PC-3 (cell line): Measurements from ENCODE around the gene NKD1. TPM values are rescaled to one million over a fixed set of nuclear protein-coding genes. Genes with fewer than 3 reads are reported as not detected.

Experiments used
- ATAC-seq: fragments of 200-7000 bp; cut with Tn5 transposase; 2 replicates; pipeline ENCODE4 v1.9.1; 2020; ENCODE audit warnings: mild to moderate bottlenecking, moderate library complexity
- BruUV-seq: library from RNA; stranded (reverse); fragments of 400-500 nt; replicated peaks from 2 replicates; lab custom pipeline; 2021; lab: Mats Ljungman, UMichigan
- CTCF ChIA-PET: fragments of 300-600 bp; sonication (Branson Sonifier 250); formaldehyde crosslinking; loops from one replicate; lab custom pipeline; 2022; ENCODE audit warnings: antibody characterized with exemption; lab: Charles Lee
- POLR2A ChIA-PET: fragments of 300-600 bp; sonication (Branson Sonifier 250); formaldehyde crosslinking; loops from one replicate; lab custom pipeline; 2022; ENCODE audit warnings: antibody characterized with exemption; ENCODE audit not compliant: unreplicated experiment; lab: Charles Lee
- DNase-seq: peaks from one replicate; pipeline ENCODE4 v3.0.0-alpha.2; 2015
- H2AFZ ChIP-seq: fragments of 300-600 bp; sonication (generic); 2 replicates; pipeline ENCODE4 v1.6.0; 2016; ENCODE audit warnings: antibody characterized with exemption, low read length
- H3F3A ChIP-seq: fragments of 300-600 bp; sonication (generic); one replicate; pipeline ENCODE4 v1.6.0; 2017; ENCODE audit warnings: antibody characterized with exemption, low read length, control low read depth, mild to moderate bottlenecking; ENCODE audit not compliant: unreplicated experiment
- H3K27ac ChIP-seq: fragments of 300-600 bp; sonication (generic); 2 replicates; pipeline ENCODE4 v1.5.1; 2016; ENCODE audit warnings: mild to moderate bottlenecking, low read length
- H3K27me3 ChIP-seq: fragments of 300-600 bp; sonication (generic); 2 replicates; pipeline ENCODE4 v1.6.1; 2016; ENCODE audit warnings: low read length, mixed read lengths
- H3K36me3 ChIP-seq: fragments of 300-600 bp; sonication (generic); 2 replicates; pipeline ENCODE4 v1.6.1; 2016; ENCODE audit warnings: low read depth, mixed run types, low read length, mixed read lengths
- H3K4me1 ChIP-seq: fragments of 300-600 bp; sonication (generic); 2 replicates; pipeline ENCODE4 v1.5.1; 2016; ENCODE audit warnings: low read length; ENCODE audit not compliant: insufficient read depth
- H3K4me2 ChIP-seq: fragments of 300-600 bp; sonication (generic); 2 replicates; pipeline ENCODE4 v1.6.0; 2016; ENCODE audit warnings: low read length
- H3K4me3 ChIP-seq: fragments of 300-600 bp; sonication (generic); 2 replicates; pipeline ENCODE4 v1.5.1; 2016; ENCODE audit warnings: mild to moderate bottlenecking, low read length, mixed read lengths
- H3K79me2 ChIP-seq: fragments of 300-600 bp; sonication (generic); 2 replicates; pipeline ENCODE4 v1.6.1; 2017; ENCODE audit warnings: low read length, mixed read lengths
- H3K9ac ChIP-seq: fragments of 300-600 bp; sonication (generic); 2 replicates; pipeline ENCODE4 v1.6.0; 2016; ENCODE audit warnings: mild to moderate bottlenecking, low read length
- H3K9me2 ChIP-seq: fragments of 300-600 bp; sonication (generic); replicated peaks from 2 replicates; pipeline ENCODE4 v1.6.1; 2016; ENCODE audit warnings: mixed run types, low read length, mixed read lengths
- H3K9me3 ChIP-seq: fragments of 300-600 bp; sonication (generic); 2 replicates; pipeline ENCODE4 v1.6.1; 2016; ENCODE audit warnings: low read length, mixed read lengths
- H4K20me1 ChIP-seq: fragments of 300-600 bp; sonication (generic); 2 replicates; pipeline ENCODE4 v1.6.1; 2016; ENCODE audit warnings: low read length, mixed read lengths
- EZH2 ChIP-seq: fragments of 300-600 bp; sonication (generic); IDR thresholded peaks from one replicate; pipeline ENCODE4 v1.6.1; 2017; ENCODE audit warnings: antibody characterized with exemption, mild to moderate bottlenecking, low read length; ENCODE audit not compliant: unreplicated experiment
- EZH2phosphoT487 ChIP-seq: fragments of 300-600 bp; sonication (generic); IDR thresholded peaks from 2 replicates; pipeline ENCODE4 v1.6.1; 2018; ENCODE audit warnings: mild to moderate bottlenecking, antibody characterized with exemption, low read length, borderline replicate concordance
- intact Hi-C: fragments of 100-400 bp; cut with micrococcal nuclease; formaldehyde crosslinking; loops from 2 replicates; pipeline ENCODE4 v1.9.0; 2023
- total RNA-seq: library from RNA; depleted of rRNA; stranded (reverse); fragments of >200 nt; gene quantifications from 2 replicates; pipeline ENCODE4 v1.2.3, GENCODE V29; 2014
- TF ChIP-seq, protein P1 (sequence below): fragments of 300-600 bp; sonication (generic); conservative IDR thresholded peaks from 2 replicates; pipeline ENCODE4 v1.5.1; 2017; ENCODE audit warnings: antibody characterized with exemption, low read depth, mild to moderate bottlenecking, low read length

The NKD1 gene
- total RNA-seq, 1 experiment from 2014 or later, result 0.07 TPM

DNA sequence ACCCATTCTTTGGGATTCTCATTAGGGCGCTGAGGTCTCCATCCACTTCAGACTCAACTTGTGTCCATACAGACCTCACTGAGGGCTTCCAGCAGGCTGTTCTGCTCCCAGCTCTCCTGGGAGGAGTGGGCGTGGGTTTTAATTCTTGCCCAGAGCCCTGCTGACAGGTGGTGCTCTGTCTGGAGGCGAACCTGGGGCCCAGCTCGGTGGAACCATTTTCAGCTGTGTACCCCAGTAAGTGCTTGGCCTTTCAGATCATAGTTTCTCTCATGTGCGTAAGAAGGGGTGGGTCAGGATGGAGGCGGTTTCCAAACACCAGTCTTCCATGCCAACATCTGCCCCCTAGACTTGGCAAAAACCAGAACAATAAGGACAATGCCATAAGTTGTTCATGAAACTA lies 21.4 kb upstream of the NKD1 start:
- DNase-seq (no peak), ATAC-seq (no peak)
- BruUV-seq, result no TSS peak
- Histone ChIP-seq H3F3A (no peaks in the 10 kb centered on the region), H3K9me2 (no peaks in the 10 kb centered on the region), H3K4me2 (no peak overlapping the region), H4K20me1 (no peaks in the 10 kb centered on the region), H3K4me3 (no peak overlapping the region), H3K4me1 (no peaks in the 10 kb centered on the region), H3K27me3 (peaks cover 10% of the 10 kb centered on the region; the same call in 1 of the 2 replicates), H3K9me3 (no peaks in the 10 kb centered on the region), H3K36me3 (no peaks in the 10 kb centered on the region), H3K9ac (no peak overlapping the region), H2AFZ (no peak overlapping the region), H3K27ac (no peak overlapping the region), H3K79me2 (no peaks in the 10 kb centered on the region)
- intact Hi-C loops, result no loop called here
- CTCF ChIA-PET, result no interaction called here
- POLR2A ChIA-PET, result no interaction called here
- TF ChIP-seq, protein P1, sequence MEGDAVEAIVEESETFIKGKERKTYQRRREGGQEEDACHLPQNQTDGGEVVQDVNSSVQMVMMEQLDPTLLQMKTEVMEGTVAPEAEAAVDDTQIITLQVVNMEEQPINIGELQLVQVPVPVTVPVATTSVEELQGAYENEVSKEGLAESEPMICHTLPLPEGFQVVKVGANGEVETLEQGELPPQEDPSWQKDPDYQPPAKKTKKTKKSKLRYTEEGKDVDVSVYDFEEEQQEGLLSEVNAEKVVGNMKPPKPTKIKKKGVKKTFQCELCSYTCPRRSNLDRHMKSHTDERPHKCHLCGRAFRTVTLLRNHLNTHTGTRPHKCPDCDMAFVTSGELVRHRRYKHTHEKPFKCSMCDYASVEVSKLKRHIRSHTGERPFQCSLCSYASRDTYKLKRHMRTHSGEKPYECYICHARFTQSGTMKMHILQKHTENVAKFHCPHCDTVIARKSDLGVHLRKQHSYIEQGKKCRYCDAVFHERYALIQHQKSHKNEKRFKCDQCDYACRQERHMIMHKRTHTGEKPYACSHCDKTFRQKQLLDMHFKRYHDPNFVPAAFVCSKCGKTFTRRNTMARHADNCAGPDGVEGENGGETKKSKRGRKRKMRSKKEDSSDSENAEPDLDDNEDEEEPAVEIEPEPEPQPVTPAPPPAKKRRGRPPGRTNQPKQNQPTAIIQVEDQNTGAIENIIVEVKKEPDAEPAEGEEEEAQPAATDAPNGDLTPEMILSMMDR, result no peak
- no peak for TF ChIP-seq EZH2
- TF ChIP-seq EZH2phosphoT487, result no peak

DNA sequence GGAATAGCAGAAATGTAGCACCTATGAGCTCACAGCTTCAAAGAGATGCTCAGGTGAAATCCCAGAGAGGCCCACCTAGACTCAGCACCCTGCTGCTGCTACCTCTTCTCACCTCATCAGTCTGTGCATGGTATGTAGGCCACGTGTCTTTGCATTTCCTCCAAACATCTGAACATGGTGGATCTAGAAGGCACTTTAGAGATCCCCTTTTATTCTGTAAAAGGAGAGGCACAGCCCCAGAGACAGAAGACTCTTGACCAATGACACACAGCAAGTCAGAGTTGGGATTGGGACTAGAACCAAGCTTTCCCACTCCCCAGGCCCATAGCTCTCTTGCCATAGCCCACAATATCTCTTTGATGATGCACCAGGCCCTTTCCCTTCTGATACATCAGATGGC lies 19.4 kb upstream of the NKD1 start:
- Histone ChIP-seq H3K9ac (no peak overlapping the region), H2AFZ (no peak overlapping the region), H3K4me2 (no peak overlapping the region), H3K36me3 (no peaks in the 10 kb centered on the region), H3K27ac (no peak overlapping the region), H3F3A (no peaks in the 10 kb centered on the region), H3K27me3 (peaks cover 7% of the 10 kb centered on the region; the same call in 1 of the 2 replicates), H3K4me3 (no peak overlapping the region), H3K4me1 (no peaks in the 10 kb centered on the region), H3K9me3 (no peaks in the 10 kb centered on the region), H3K9me2 (no peaks in the 10 kb centered on the region), H3K79me2 (no peaks in the 10 kb centered on the region), H4K20me1 (no peaks in the 10 kb centered on the region)
- ChIA-PET POLR2A (no interaction called here), CTCF (no interaction called here)
- intact Hi-C loops, result no loop called here
- no peak for ATAC-seq
- TF ChIP-seq, protein P1, result no peak
- TF ChIP-seq EZH2phosphoT487, result no peak
- TF ChIP-seq EZH2, result no peak
- BruUV-seq, result no TSS peak
- DNase-seq, result no peak

DNA sequence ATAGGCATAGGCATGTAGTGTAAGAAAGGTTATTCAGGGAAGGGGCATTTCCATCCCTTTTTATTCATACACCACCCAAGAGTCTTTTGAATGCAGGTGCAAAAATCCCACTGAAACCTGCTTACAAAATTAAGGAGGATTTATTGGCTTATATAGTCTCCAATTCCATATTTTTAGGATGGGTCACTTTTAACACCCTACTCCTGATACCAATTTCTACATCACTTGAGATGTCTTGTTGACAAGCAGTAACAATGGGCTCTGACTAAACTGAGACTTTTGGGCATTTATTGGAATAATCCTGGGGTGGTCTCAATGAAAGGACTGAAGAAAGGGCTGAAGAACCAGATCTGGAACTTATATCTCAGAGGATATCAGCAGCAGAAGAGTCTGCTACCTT lies 18.9 kb upstream of the NKD1 start:
- no peaks in the 10 kb centered on the region for H3K4me1 ChIP-seq
- BruUV-seq, result no TSS peak
- no peaks in the 10 kb centered on the region for H3F3A ChIP-seq
- H3K79me2 ChIP-seq, result no peaks in the 10 kb centered on the region
- H3K9ac ChIP-seq, result no peak overlapping the region
- no peaks in the 10 kb centered on the region for H3K9me3 ChIP-seq
- no peaks in the 10 kb centered on the region for H4K20me1 ChIP-seq
- no peak overlapping the region for H3K4me3 ChIP-seq
- peaks cover 7% of the 10 kb centered on the region; the same call in 1 of the 2 replicates for H3K27me3 ChIP-seq
- ATAC-seq, result no peak
- no peaks in the 10 kb centered on the region for H3K9me2 ChIP-seq
- ChIA-PET CTCF (no interaction called here), POLR2A (no interaction called here)
- H3K4me2 ChIP-seq, result no peak overlapping the region
- intact Hi-C loops, result no loop called here
- H2AFZ ChIP-seq, result no peak overlapping the region
- DNase-seq, result no peak
- H3K36me3 ChIP-seq, result no peaks in the 10 kb centered on the region
- no peak for TF ChIP-seq EZH2
- TF ChIP-seq, protein P1, result no peak
- no peak for TF ChIP-seq EZH2phosphoT487
- no peak overlapping the region for H3K27ac ChIP-seq
